H1 (cell line): ENCODE data around the gene EPHB1. TPM values are rescaled to one million over a fixed set of nuclear protein-coding genes. Genes with fewer than 3 reads are reported as not detected.

Experiments
- CREB1 ChIP-seq: IDR thresholded peaks from 2 replicates; pipeline ENCODE4 v1.6.1; 2012; ENCODE audit warnings: inconsistent platforms
- EGR1 ChIP-seq: IDR thresholded peaks from 2 replicates; pipeline ENCODE4 v1.6.1; 2011; ENCODE audit warnings: low read depth, low read length, borderline replicate concordance
- EP300 ChIP-seq, 2 experiments: IDR thresholded peaks; 1 replicate in 1 of 2; 2 replicates in 1 of 2; pipeline ENCODE4 v1.6.1; 2011 to 2012; ENCODE audit warnings: low read depth in 2 of 2, low read length in 2 of 2, mild to moderate bottlenecking in 2 of 2, borderline replicate concordance in 1 of 2, inconsistent platforms in 1 of 2, moderate library complexity in 1 of 2
- SUZ12 ChIP-seq: fragments of 200-600 bp; sonication (generic); IDR thresholded peaks from 2 replicates; pipeline ENCODE4 v1.6.1; 2012; ENCODE audit warnings: mild to moderate bottlenecking, inconsistent platforms, low read length, moderate library complexity, mixed read lengths
- polyA plus RNA-seq, 7 experiments: library from polyadenylated mRNA; depleted of rRNA in 3 of 7; stranded (reverse) in 5 of 7; unstranded in 2 of 7; fragments of >200 nt in 5 of 7; fragments of 200-250 nt in 2 of 7; gene quantifications; 1 replicate in 5 of 7; 2 replicates in 1 of 7; 4 replicates in 1 of 7; pipeline versions ENCODE4 v1.2.1 to v1.2.3, GENCODE V29; 2011 to 2013; ENCODE audit warnings: missing spikeins in 2 of 7, mixed read lengths in 2 of 7
- total RNA-seq: library from RNA; stranded (reverse); fragmentation: NEBNext Ultra II Directional; extraction: Animal tissue kit (Norgen Biotek cat#: 25700); gene quantifications from 2 replicates; pipeline ENCODE4 v1.2.1, GENCODE V29; 2021
- TF ChIP-seq, protein P1 (sequence below): IDR thresholded peaks from 2 replicates; pipeline ENCODE4 v1.6.1; 2012; ENCODE audit warnings: inconsistent platforms

The EPHB1 gene
- total and polyA plus RNA-seq, 2 of the 8 experiments (the other 6 are each of a cell fraction or from before 2014, with no cell fraction given): 3.5 to 5.9 TPM

DNA sequence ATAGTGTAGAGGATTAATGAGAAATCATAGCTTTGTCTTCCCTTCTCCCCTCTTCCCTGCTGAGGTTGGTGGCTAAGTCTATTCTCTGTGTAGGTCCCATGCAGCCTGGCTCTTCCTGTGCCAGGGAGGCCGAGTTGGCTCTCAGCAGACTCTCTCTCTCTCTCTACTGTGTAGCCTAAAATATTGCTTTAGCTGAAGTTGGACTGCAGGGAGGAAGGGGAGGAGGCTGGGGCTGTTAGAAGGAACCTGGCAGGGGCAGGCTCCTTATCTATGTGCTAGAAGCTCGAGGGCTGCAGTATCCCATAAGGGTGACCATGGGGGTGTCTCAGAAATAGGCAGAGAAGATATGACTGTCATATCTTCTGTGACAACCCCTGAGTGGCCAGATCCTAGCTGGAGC, 160.8 kb downstream of the EPHB1 start (continued):
- TF ChIP-seq EGR1 (no peak), SUZ12 (no peak), CREB1 (no peak), EP300 (IDR thresholded peaks at IDR 0.05; ENCODE audit: borderline replicate concordance in 1 of 2, low read depth in 2 of 2, low read length in 2 of 2) (no peak)
- TF ChIP-seq, protein P1, sequence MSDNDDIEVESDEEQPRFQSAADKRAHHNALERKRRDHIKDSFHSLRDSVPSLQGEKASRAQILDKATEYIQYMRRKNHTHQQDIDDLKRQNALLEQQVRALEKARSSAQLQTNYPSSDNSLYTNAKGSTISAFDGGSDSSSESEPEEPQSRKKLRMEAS: no peak
- TF ChIP-seq, all 59 proteins: peak for 0
